Activated CD8-positive, alpha-beta memory T cell treated with anti-CD3 and anti-CD28 coated beads, Interleukin-2, amount 50 U/mL, for 24 hours (primary cell): ENCODE measurements around the gene CIT.

Experiments
- DNase-seq: peaks from one replicate; pipeline ENCODE4 v3.0.0-alpha.2; 2020; ENCODE audit errors: extremely low read depth

CIT gene

GRCh38 chr12:119645535-119646059 lies 231.5 kb downstream of the CIT start:
- no peak for DNase-seq

GRCh38 chr12:119644930-119645329 lies 232.2 kb downstream of the CIT start:
- no peak for DNase-seq

- DNase-seq, result no peak
Observed at GRCh38 chr12:119642986-119643385, 234.1 kb downstream of the CIT start.
